Measurements from ENCODE around the gene NRG2. TPM values are rescaled to one million over a fixed set of nuclear protein-coding genes. Genes with fewer than 3 reads are reported as not detected.

NRG2 gene
- total RNA-seq, 1 experiment from 2014 or later = 0.59 TPM

DNA sequence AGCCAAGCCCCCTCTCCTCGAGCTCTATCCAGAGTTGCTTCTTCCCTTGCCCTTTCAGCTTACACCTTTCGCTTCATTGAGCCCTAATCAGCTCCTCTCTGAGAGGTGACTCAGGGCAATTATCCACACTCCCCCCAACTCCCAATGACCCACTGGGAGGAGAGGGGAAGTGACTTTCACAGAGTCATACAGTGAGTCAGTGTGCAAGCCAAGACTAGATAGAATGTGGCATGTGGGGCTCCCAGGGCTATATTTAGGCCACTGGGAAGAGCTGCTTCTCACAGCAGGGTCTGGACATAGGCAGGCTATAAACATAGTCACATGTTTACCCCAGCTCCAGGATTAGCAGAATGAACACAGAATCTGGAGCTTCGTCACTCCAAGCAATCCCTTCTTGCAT is 57.4 kb downstream of the NRG2 start:
- no peaks in the 10 kb centered on the region for H3K9me3 ChIP-seq
- no peak overlapping the region for H3K4me3 ChIP-seq (ENCODE audit: low read depth, low read length)
- Mint-ChIP-seq H3K9me3 (ENCODE audit: unreplicated experiment) (no peaks in the 10 kb centered on the region), H3K4me1 (ENCODE audit: low read depth, unreplicated experiment) (no peaks in the 10 kb centered on the region), H3K27me3 (ENCODE audit: insufficient read depth, unreplicated experiment) (no peaks in the 10 kb centered on the region), H3K36me3 (ENCODE audit: insufficient read depth, unreplicated experiment) (no peaks in the 10 kb centered on the region), H3K4me3 (ENCODE audit: unreplicated experiment) (no peak overlapping the region), H3K27ac (ENCODE audit: unreplicated experiment) (no peak overlapping the region)
- no TSS peak for BruUV-seq (replicated peaks)
- ChIA-PET POLR2A (no interaction called here), CTCF (interaction anchor here (0.9 to 1.0 kb wide), 2 partner anchors 17 to 198 kb away, joined by 3 to 5 read pairs; no protein-coding TSS in a partner anchor)
- no peaks in the 10 kb centered on the region for H3K4me1 ChIP-seq
- H3K36me3 ChIP-seq (ENCODE audit: control insufficient read depth, insufficient read depth, low read length) = no peaks in the 10 kb centered on the region
- DNase-seq = no peak
- intact Hi-C loops (cut with micrococcal nuclease; ENCODE audit: unreplicated experiment) = no loop called here
- TF ChIP-seq, protein P1, sequence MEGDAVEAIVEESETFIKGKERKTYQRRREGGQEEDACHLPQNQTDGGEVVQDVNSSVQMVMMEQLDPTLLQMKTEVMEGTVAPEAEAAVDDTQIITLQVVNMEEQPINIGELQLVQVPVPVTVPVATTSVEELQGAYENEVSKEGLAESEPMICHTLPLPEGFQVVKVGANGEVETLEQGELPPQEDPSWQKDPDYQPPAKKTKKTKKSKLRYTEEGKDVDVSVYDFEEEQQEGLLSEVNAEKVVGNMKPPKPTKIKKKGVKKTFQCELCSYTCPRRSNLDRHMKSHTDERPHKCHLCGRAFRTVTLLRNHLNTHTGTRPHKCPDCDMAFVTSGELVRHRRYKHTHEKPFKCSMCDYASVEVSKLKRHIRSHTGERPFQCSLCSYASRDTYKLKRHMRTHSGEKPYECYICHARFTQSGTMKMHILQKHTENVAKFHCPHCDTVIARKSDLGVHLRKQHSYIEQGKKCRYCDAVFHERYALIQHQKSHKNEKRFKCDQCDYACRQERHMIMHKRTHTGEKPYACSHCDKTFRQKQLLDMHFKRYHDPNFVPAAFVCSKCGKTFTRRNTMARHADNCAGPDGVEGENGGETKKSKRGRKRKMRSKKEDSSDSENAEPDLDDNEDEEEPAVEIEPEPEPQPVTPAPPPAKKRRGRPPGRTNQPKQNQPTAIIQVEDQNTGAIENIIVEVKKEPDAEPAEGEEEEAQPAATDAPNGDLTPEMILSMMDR (IDR thresholded peaks at IDR 0.05; ENCODE audit: insufficient read depth in 1 of 2, low read depth in 1 of 2, low read length in 1 of 2, severe bottlenecking in 1 of 2, unreplicated experiment in 1 of 2) = no peak
- no peaks in the 10 kb centered on the region for H3K27me3 ChIP-seq (replicated peaks; ENCODE audit: control insufficient read depth, insufficient read depth, low read length)

DNA sequence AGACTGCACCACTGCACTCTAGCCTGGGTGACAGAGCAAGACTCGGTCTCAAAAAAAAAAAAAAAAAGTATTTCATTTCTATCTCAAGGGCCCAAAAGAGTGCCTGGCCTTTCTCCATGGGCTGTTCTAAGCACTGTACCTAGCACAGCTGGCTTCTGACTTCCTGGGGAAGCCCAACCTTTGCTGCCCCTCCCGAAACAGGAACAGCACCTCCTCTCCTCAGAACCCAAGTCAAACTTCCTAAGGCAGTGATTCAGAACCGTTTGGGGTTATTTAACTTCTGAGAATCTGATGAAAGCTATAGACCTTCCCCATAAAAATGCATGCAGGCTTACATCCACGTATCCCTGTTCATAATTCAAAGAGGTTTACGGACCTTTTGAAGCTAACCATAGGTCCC is 57.8 kb downstream of the NRG2 start:
- H3K4me3 ChIP-seq (ENCODE audit: low read depth, low read length) = no peak overlapping the region
- intact Hi-C loops (cut with micrococcal nuclease; ENCODE audit: unreplicated experiment) = no loop called here

DNA sequence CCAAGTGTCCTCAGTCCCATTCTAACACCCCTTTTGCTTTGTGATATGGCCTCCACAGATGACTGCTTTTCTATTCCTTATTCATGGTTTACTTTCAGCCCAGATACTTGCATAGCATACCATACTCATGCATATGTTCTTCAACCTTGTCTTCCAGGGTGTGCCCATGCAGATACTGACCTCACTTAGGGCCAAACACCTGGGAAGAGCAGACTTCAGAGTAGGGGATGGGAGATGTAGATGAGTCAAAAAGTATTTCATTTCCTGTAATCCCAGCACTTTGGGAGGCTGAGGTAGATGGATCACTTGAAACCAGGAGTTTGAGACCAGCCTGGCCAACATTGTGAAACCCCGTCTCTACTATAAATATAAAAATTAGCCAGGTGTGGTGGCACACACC is 58.3 kb downstream of the NRG2 start:
- H3K36me3 ChIP-seq (ENCODE audit: control insufficient read depth, insufficient read depth, low read length) = no peaks in the 10 kb centered on the region
- intact Hi-C loops (cut with micrococcal nuclease; ENCODE audit: unreplicated experiment) = no loop called here
- Mint-ChIP-seq H3K9me3 (ENCODE audit: unreplicated experiment) (no peaks in the 10 kb centered on the region), H3K36me3 (ENCODE audit: insufficient read depth, unreplicated experiment) (no peaks in the 10 kb centered on the region), H3K4me3 (ENCODE audit: unreplicated experiment) (no peak overlapping the region), H3K4me1 (ENCODE audit: low read depth, unreplicated experiment) (no peaks in the 10 kb centered on the region), H3K27me3 (ENCODE audit: insufficient read depth, unreplicated experiment) (no peaks in the 10 kb centered on the region), H3K27ac (ENCODE audit: unreplicated experiment) (no peak overlapping the region)
- no peaks in the 10 kb centered on the region for H3K9me3 ChIP-seq
- ChIA-PET POLR2A (no interaction called here), CTCF (no interaction called here)
- BruUV-seq (replicated peaks) = no TSS peak
- no peaks in the 10 kb centered on the region for H3K27me3 ChIP-seq (replicated peaks; ENCODE audit: control insufficient read depth, insufficient read depth, low read length)
- H3K4me3 ChIP-seq (ENCODE audit: low read depth, low read length) = no peak overlapping the region
- TF ChIP-seq, protein P1 (IDR thresholded peaks at IDR 0.05; ENCODE audit: insufficient read depth in 1 of 2, low read depth in 1 of 2, low read length in 1 of 2, severe bottlenecking in 1 of 2, unreplicated experiment in 1 of 2) = no peak
- peaks cover 3% of the 10 kb centered on the region; the same call in 1 of the 2 replicates for H3K4me1 ChIP-seq
- DNase-seq = no peak

More for the DNA sequence above, 57.8 kb downstream of the NRG2 start:
- no peaks in the 10 kb centered on the region for H3K9me3 ChIP-seq
- ChIA-PET POLR2A (no interaction called here), CTCF (interaction anchor here (0.9 to 1.0 kb wide), 2 partner anchors 17 to 198 kb away, joined by 3 to 5 read pairs; no protein-coding TSS in a partner anchor)
- H3K27me3 Mint-ChIP-seq (ENCODE audit: insufficient read depth, unreplicated experiment) = no peaks in the 10 kb centered on the region
- no peak overlapping the region for H3K27ac Mint-ChIP-seq (ENCODE audit: unreplicated experiment)
- TF ChIP-seq, protein P1 (IDR thresholded peaks at IDR 0.05; ENCODE audit: insufficient read depth in 1 of 2, low read depth in 1 of 2, low read length in 1 of 2, severe bottlenecking in 1 of 2, unreplicated experiment in 1 of 2) = no peak
- H3K4me3 Mint-ChIP-seq (ENCODE audit: unreplicated experiment) = no peak overlapping the region
- no peaks in the 10 kb centered on the region for H3K4me1 ChIP-seq
- no peaks in the 10 kb centered on the region for H3K9me3 Mint-ChIP-seq (ENCODE audit: unreplicated experiment)
- no peaks in the 10 kb centered on the region for H3K36me3 ChIP-seq (ENCODE audit: control insufficient read depth, insufficient read depth, low read length)
- DNase-seq = no peak
- no peaks in the 10 kb centered on the region for H3K27me3 ChIP-seq (replicated peaks; ENCODE audit: control insufficient read depth, insufficient read depth, low read length)
- no peaks in the 10 kb centered on the region for H3K36me3 Mint-ChIP-seq (ENCODE audit: insufficient read depth, unreplicated experiment)
- H3K4me1 Mint-ChIP-seq (ENCODE audit: low read depth, unreplicated experiment) = no peaks in the 10 kb centered on the region
- no TSS peak for BruUV-seq (replicated peaks)

Data from Caco-2 (cell line).